GM19395 (cell line): ENCODE data around the gene TRIM24.
"Not testable (repeated sequence)": the region's sequence is repeated elsewhere in the genome, so short reads cannot be mapped to it uniquely, and the experiment has no call there.

ENCODE experiments used
- ATAC-seq: cut with Tn5 transposase; IDR thresholded peaks from one replicate; pipeline ENCODE4 v1.9.1; 2021; ENCODE audit warnings: mild to moderate bottlenecking, moderate library complexity; ENCODE audit not compliant: unreplicated experiment

Gene TRIM24

DNA sequence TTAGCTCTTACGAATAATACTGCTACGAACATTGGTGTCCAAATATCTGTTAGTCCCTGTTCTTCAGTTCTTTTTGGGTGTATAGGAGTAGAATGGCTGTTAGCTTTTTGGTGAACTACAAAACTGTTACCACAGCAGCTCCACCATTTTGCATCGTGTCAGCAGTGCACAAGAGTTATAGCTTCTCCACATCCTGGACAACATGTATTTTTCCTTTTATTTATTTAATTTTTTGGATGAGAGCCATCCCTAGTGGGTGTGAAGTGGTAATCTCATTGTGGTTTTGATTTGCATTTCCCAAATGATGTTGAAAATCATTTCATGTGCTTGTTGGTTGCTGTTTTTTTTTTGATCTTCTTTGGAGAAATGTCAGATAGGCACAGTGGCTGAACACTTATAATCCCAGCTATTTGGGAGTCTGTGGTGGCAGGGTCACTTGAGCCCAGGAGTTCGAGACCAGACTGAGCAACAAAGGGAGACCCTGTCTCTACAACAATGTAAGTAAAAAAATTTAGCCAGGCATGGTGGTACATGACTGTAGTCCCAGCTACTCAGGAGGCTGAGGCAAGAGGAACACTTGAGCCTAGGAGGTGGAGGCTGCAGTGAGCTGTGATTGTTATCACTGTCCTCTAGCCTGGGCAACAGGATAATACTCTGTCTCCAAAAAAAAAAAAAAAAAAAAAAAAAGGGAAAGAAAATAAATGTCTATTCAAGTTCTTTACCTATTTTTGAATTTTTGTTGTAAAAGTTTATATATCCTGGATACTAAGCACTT lies 31.7 kb downstream of the TRIM24 start:
- no peak for ATAC-seq

DNA sequence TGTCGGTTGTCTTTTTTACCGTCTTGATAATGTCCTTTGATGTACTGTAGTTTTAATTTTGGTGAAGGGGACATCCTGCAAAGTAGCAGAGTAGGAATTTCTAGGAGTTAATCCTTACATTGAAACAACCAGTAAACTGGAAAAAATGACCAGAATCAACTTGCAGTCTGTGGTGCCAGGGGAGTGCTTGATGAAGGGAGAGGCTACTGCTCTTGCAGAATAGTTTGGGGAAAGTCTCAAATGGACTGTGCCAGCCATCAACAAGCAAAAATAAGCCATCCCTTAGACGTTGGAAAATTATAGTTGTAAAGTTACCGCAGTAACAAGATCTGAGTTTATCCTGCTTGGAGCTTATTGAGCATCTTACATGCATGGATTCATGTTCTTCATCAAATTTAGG lies 32.4 kb downstream of the TRIM24 start:
- no peak for ATAC-seq

- ATAC-seq: no peak
These were observed 33.5 kb downstream of the TRIM24 start for GRCh38 chr7:138493535-138493934.

DNA sequence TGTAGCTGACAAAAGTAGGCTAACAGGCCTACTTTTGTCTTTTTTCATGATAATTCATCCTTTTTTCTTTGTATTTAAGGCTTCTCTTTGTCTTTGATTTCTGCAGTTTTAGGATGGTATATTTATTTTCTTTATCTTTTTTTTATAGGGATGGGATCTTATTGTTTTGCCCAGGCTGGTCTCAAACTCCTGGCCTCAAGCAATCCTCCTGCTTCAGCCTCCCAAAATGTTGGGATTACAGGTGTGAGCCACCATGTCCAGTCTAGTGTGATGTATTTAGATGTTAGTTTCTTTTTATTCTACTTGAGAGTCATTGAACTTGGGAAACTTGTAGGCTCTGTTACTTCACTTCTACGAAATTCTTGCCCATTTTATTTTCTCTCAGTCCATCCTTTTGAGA lies 35.4 kb downstream of the TRIM24 start:
- ATAC-seq: no peak

- no peak for ATAC-seq
These were observed 39.3 kb downstream of the TRIM24 start for GRCh38 chr7:138499340-138499739.

DNA sequence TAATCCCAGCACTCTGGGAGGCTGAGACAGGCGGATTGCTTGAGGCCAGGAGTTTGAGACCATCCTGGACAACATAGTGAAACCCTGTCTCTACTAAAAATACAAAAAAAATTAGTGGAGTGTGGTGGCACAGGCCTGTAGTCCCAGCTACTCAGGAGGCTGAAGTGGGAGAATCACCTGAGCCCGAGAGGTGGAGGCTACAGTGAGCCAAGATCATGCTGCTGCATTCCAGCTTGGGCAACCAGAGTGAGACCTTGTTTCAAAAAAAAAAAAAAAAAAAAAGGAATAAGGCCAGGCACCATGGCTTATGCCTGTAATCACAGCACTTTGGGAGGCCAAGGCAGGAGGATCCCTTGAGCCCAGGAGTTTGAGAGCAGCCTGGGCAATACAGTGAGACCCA lies 40.2 kb downstream of the TRIM24 start:
- not testable (repeated sequence) for ATAC-seq

- no peak for ATAC-seq
These were observed 40.8 kb downstream of the TRIM24 start for GRCh38 chr7:138500892-138501291.

DNA sequence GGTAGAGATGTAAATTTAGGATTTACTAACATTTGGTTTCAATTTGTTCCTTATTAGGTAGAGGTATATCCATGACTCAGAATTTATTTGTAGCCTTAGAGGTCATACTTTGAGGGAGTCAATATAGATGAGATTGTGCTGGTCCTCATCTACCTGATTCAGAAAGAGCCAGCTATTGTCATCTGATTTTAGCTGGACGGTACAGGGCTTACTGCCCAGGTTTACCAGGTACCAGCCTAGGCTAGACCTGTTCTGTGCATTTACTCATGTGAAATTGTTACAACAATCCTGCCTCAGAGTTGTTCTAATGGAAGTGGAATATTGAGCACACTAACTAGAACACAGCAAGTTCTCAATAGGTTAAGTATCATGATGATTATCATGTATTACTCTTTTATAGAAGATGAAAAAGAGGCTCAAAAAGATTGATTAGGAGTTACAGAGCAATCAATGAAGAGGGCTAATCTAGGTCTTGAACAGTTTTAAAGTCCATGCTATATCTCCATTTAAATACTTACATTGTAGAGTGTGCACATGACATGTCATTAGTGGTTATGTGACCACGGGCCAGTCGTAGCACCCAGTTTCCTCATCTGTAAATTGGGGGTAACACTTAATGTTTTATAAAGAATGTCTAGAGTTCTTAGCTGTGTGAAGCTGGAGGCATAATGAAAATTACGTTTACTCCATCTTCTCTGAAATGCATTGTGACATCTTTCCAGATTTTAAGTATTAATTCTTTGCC lies 42.1 kb downstream of the TRIM24 start:
- ATAC-seq: no peak

GRCh38 chr7:138505361-138505873 lies 45.4 kb downstream of the TRIM24 start:
- ATAC-seq: no peak

GRCh38 chr7:138506764-138507163 lies 46.7 kb downstream of the TRIM24 start:
- no peak for ATAC-seq

DNA sequence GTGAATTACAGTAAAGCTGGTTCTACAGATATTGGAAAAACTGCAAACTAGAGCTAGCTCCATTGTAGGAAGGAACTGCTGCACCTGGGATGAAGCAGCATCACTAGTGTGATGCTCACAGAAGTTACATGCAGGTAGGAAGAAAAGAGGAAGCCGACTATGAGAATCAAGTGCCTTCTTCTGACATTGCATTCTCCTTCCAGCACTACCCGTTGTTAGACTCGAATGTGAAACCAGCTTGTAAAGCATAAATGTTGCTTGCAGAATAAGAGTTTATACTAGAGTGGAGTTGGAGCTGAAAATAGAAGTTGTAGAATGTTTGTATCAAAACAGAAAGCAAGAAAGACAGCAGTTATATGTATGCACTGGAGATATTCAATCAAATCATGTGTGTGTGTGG lies 49.9 kb downstream of the TRIM24 start:
- peak; percentile 55 for ATAC-seq

DNA sequence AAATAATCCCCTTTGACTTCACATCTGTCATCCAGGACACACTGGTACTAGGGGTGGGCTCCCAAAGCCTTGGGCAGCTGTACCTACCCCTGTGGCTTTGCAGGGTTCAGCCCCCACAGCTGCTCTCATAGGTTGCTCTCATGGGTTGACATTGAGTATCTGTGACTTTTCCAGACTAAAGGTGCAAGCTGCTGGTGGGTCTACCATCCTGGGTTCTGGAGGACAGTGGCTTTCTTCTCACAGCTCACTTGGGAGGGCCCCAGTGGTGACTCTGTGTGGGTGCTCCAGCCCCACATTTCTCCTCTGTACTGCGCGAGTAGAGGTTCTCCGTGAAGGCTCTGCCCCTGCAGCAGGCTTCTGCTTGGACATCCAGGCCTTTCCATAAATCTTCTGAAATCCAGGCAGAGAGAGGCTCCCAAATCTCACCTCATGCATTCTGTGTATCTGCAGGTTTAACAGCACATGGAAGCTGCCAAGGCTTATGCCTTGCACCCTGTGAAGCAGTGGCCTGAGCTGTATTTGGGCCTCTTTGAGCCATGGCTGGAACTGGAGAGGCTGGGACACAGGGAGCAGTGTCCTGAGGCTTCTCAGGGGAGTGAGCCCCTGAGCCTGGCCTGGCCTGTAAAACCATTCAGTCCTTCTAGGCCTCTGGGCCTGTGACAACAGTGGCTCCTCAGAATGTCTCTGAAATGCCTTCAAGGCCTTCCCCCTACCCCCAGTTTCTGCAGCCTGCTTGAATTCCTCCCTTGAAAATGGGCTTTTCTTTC lies 52.2 kb downstream of the TRIM24 start:
- ATAC-seq: no peak

DNA sequence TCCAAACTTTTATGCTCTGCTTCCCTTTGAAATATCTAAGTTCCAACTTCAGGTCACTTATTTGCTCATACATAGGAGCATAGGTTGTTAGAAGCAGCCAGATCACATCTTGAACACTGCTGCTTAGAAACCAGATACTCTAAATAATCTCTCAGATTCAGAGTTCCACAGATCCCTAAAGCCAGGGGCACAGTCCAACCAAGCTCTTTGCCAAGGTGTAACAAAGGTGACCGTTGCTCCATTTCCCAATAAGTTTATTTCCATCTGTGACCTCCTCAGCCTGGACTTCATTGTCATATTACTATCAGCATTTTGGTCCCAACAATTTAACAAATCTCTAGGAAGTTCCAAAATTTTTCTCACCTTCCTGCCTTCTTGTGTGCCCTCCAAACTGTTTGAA lies 52.8 kb downstream of the TRIM24 start:
- no peak for ATAC-seq

DNA sequence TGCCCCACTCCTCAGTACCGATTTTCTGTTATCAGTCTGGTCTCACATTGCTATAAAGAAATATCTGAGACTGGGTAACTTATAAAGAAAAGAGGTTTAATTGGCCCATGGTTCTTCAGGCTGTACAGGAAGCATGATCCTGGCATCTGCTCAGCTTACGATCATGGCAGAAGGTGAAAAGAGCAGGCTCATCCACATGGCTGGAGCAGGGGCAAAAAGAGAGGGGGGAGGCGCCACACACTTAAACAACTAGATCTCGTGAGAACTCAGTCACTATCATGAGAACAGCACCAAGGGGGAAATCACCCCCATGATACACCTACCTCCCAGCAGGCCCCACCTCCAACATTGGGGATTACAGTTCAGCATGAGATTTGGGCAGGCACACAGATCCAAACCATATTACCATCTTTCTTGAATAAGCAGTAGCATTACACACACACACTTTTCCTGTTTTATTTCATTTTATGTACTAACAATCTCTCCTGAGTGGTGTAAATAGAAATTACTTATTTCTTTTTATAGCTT lies 53.3 kb downstream of the TRIM24 start:
- no peak for ATAC-seq

DNA sequence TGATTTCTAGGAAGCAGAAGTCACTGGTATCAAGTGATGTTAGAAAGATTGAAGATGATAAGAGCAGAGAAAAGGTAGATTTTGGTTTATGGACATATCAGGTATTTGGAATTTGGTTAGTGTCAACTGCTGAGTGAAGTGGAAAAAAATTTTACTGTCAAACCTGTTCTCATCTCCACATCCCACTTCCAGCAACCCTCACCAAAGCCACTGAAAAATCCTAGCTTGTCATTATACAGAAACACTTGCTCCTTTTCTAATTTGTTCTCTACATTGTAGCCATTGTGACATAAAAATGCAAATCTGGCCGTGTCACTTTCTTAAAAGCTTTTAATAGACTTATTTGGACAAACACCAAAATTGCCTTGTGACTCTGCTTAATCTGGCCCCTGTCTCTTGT lies 54.0 kb downstream of the TRIM24 start:
- no peak for ATAC-seq

- ATAC-seq: no peak
These were observed 55.0 kb downstream of the TRIM24 start for GRCh38 chr7:138515001-138515528.

- no peak for ATAC-seq
These were observed 59.2 kb downstream of the TRIM24 start for GRCh38 chr7:138519061-138519798.

- ATAC-seq: no peak
These were observed 60.7 kb downstream of the TRIM24 start for GRCh38 chr7:138520742-138521141.

DNA sequence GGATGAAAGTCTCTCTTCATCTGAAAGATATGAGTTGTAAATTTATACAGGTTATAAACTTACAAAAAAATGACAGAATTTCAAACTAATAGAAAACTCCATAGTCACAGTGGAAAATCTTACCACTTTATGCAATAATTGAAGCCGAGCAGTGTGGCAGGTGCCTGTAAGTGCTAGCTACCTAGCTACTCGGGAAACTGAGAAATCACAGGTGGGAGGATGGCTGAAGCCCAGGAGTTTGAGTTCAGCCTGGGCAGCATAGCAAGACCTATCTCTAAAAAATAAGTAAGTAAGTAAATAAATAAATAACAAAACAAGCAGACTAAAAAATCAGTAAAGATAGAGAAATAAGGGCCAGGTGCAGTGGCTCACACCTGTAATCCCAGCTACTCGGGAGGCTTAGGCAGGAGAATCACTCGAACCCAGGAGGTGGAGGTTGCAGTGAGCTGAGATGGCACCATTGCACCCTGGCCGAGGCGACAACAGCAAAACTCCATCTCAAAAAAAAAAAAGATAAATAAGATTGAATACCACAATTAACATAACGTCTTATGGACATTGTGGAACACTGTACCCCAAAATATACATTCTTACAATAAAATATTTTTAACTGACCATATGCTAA lies 61.9 kb downstream of the TRIM24 start:
- ATAC-seq: no peak

DNA sequence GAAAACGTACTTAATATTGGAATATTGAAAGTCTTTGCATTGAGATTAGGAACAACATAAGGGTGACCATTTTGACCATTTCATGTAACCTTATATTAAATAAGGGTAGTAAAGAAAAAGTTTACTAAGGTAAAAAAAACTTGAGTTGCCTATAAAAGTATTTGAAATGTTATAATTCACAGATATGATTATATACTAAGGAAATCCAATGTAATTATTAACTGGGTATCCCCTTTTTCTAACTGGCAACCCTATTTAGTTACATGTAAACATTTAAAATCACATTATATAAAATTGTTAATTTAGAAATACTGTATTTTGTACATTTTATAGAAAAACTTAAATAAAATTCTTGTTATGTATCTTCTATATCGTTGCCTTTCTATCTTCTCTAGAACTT lies 64.2 kb downstream of the TRIM24 start:
- ATAC-seq: no peak
